Endothelial cell (in vitro differentiated cells): ENCODE measurements around the gene EFNA5. TPM values are rescaled to one million over a fixed set of nuclear protein-coding genes. Genes with fewer than 3 reads are reported as not detected.

Experiments used
- DNase-seq: peaks from one replicate; pipeline ENCODE4 v3.0.0; 2021; ENCODE audit warnings: low spot score
- H3K27ac Mint-ChIP-seq: one replicate; pipeline ENCODE4 v1.8.0; 2021; ENCODE audit warnings: mixed read lengths, inconsistent platforms; ENCODE audit not compliant: unreplicated experiment
- H3K27me3 Mint-ChIP-seq: one replicate; pipeline ENCODE4 v1.8.0; 2021; ENCODE audit warnings: mild to moderate bottlenecking, moderate library complexity, mixed read lengths, inconsistent platforms; ENCODE audit not compliant: unreplicated experiment
- H3K36me3 Mint-ChIP-seq: one replicate; pipeline ENCODE4 v1.8.0; 2021; ENCODE audit warnings: mild to moderate bottlenecking, low read depth, mixed read lengths, inconsistent platforms; ENCODE audit not compliant: unreplicated experiment
- H3K4me1 Mint-ChIP-seq: one replicate; pipeline ENCODE4 v1.8.0; 2021; ENCODE audit warnings: mild to moderate bottlenecking, mixed read lengths, inconsistent platforms; ENCODE audit not compliant: unreplicated experiment
- H3K4me3 Mint-ChIP-seq: one replicate; pipeline ENCODE4 v1.8.0; 2021; ENCODE audit warnings: mild to moderate bottlenecking, mixed read lengths, inconsistent platforms; ENCODE audit not compliant: unreplicated experiment
- H3K9me3 Mint-ChIP-seq: one replicate; pipeline ENCODE4 v1.8.0; 2021; ENCODE audit warnings: mixed read lengths, inconsistent platforms; ENCODE audit not compliant: unreplicated experiment
- total RNA-seq: library from RNA; stranded (reverse); fragmentation: NEBNext Ultra II Directional; extraction: Animal tissue kit (Norgen Biotek cat#: 25700); gene quantifications from one replicate; pipeline ENCODE4 v1.2.1, GENCODE V29; 2021; ENCODE audit not compliant: unreplicated experiment
- TF ChIP-seq, protein P1 (sequence below): fragments of 200-600 bp; sonication (generic); IDR thresholded peaks from one replicate; pipeline ENCODE4 v1.5.0; 2021; ENCODE audit warnings: antibody characterized with exemption; ENCODE audit not compliant: unreplicated experiment

The EFNA5 gene
- total RNA-seq, 1 donor from 2014 or later = 8.8 TPM

GRCh38 chr5:107538331-107538730, 132.4 kb downstream of the EFNA5 start:
- peaks cover 12% of the 10 kb centered on the region for H3K4me1 Mint-ChIP-seq
- H3K36me3 Mint-ChIP-seq = peaks cover 4% of the 10 kb centered on the region
- peaks cover 2% of the 10 kb centered on the region for H3K27me3 Mint-ChIP-seq
- TF ChIP-seq, protein P1, sequence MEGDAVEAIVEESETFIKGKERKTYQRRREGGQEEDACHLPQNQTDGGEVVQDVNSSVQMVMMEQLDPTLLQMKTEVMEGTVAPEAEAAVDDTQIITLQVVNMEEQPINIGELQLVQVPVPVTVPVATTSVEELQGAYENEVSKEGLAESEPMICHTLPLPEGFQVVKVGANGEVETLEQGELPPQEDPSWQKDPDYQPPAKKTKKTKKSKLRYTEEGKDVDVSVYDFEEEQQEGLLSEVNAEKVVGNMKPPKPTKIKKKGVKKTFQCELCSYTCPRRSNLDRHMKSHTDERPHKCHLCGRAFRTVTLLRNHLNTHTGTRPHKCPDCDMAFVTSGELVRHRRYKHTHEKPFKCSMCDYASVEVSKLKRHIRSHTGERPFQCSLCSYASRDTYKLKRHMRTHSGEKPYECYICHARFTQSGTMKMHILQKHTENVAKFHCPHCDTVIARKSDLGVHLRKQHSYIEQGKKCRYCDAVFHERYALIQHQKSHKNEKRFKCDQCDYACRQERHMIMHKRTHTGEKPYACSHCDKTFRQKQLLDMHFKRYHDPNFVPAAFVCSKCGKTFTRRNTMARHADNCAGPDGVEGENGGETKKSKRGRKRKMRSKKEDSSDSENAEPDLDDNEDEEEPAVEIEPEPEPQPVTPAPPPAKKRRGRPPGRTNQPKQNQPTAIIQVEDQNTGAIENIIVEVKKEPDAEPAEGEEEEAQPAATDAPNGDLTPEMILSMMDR = no peak
- no peak for DNase-seq
- no peak overlapping the region for H3K4me3 Mint-ChIP-seq
- H3K27ac Mint-ChIP-seq = no peak overlapping the region
- H3K9me3 Mint-ChIP-seq = no peaks in the 10 kb centered on the region

DNA sequence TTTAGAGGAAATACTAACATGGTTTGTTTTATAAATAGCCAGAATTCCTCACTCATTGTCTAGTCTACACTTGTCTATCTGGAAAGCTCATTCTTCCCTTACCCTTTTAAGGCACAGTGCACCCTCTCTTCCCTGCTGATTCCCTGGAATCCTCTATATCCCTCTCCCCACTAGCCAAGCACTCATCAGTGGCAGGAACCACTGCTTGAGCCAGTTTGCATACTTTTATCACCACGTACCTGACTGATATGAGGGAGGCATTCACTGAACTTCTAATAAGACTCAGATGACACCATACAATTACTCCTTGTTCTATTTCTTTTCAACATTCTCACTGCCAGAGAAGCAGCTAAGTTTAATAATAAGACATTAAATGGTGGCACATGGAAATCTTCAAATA, 134.9 kb downstream of the EFNA5 start:
- no peak overlapping the region for H3K4me3 Mint-ChIP-seq
- no peaks in the 10 kb centered on the region for H3K9me3 Mint-ChIP-seq
- H3K27me3 Mint-ChIP-seq = peaks cover 2% of the 10 kb centered on the region
- no peak overlapping the region for H3K27ac Mint-ChIP-seq
- TF ChIP-seq, protein P1 = no peak
- H3K36me3 Mint-ChIP-seq = peaks cover 4% of the 10 kb centered on the region
- H3K4me1 Mint-ChIP-seq = peaks cover 3% of the 10 kb centered on the region
- no peak for DNase-seq

DNA sequence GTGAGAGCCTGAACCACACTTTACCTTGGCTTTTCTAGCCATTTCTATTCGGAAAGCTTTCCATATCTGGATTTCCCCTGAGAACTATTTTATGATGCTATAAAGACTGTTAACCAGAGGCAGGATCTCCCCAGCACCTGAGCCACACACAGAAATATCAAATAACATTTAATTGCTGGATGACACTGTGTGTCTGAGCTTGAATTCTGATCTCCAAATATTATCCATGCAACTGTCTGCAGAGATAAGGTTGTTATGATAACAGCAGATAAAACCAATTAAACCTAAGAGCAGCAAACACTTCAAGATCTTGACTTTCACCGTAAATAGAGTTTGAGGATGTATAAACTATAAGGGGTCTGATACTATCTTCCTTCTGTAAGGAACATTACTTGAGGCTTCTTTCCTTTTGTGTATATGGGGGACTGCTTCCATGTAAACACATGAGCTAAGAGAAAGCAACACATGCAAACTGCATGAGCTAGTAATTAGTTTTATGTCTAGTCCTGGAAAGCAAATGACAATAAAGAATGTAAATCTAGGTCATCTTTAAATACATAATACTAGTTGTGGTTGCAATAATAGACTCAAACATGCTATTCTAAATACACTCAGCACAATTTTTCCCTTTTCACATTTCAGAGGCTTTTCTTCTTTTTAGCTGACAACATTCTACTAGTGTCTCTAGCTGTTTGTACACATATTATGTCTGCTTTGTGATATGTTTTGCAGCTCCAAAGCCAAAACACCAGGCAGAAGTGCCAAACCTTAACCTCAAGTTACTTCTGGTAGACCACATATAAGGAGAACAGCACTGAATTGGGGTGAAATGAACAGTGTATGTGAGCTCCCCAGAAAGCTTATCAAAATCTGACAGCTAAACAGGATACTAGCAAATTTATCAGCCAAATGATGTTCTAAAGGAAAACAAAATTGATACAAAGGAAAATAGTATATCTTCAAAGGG, 136.5 kb downstream of the EFNA5 start:
- DNase-seq = no peak
- Mint-ChIP-seq H3K9me3 (no peaks in the 10 kb centered on the region), H3K36me3 (no peaks in the 10 kb centered on the region), H3K27me3 (peaks cover 2% of the 10 kb centered on the region), H3K27ac (no peak overlapping the region), H3K4me3 (no peak overlapping the region), H3K4me1 (no peaks in the 10 kb centered on the region)
- TF ChIP-seq, protein P1 = no peak

GRCh38 chr5:107532916-107533315, 137.8 kb downstream of the EFNA5 start:
- no peak for DNase-seq
- H3K4me1 Mint-ChIP-seq = no peaks in the 10 kb centered on the region
- H3K4me3 Mint-ChIP-seq = no peak overlapping the region
- H3K27ac Mint-ChIP-seq = no peak overlapping the region
- TF ChIP-seq, protein P1 = no peak
- no peaks in the 10 kb centered on the region for H3K9me3 Mint-ChIP-seq
- peaks cover 2% of the 10 kb centered on the region for H3K27me3 Mint-ChIP-seq
- no peaks in the 10 kb centered on the region for H3K36me3 Mint-ChIP-seq
